Tibial nerve (tissue), 4 donors: Measurements from ENCODE around the gene NUP214. TPM values are rescaled to one million over a fixed set of nuclear protein-coding genes. Genes with fewer than 3 reads are reported as not detected.
"Not testable (repeated sequence)": the region's sequence is repeated elsewhere in the genome, so short reads cannot be mapped to it uniquely, and the experiment has no call there.

Source experiments
- DNase-seq, 2 donors: peaks; one replicate each; pipeline ENCODE4 v3.0.0-alpha.2; 2019; ENCODE audit warnings: low spot score in 2 of 2
- H3K27ac ChIP-seq, 4 donors: fragments of 200-600 bp; sonication (generic) in 3 of 4; one replicate each; pipeline ENCODE4 v1.5.1; 2017 to 2019; ENCODE audit warnings: mild to moderate bottlenecking in 1 of 4
- H3K27me3 ChIP-seq, 2 donors: fragments of 200-600 bp; sonication (generic) in 1 of 2; one replicate each; pipeline versions ENCODE4 v1.5.1 to v1.6.0; 2017 to 2019
- H3K36me3 ChIP-seq, 3 donors: fragments of 200-600 bp; sonication (generic); one replicate each; pipeline ENCODE4 v1.5.1; 2018 to 2019
- H3K4me1 ChIP-seq, 4 donors: fragments of 200-600 bp; sonication (generic) in 3 of 4; one replicate each; pipeline ENCODE4 v1.5.1; 2017 to 2019
- H3K4me3 ChIP-seq, 4 donors: fragments of 200-600 bp; sonication (generic) in 3 of 4; one replicate each; pipeline ENCODE4 v1.5.1; 2017 to 2019; ENCODE audit warnings: mild to moderate bottlenecking in 1 of 4, moderate library complexity in 1 of 4
- H3K9me3 ChIP-seq, 4 donors: fragments of 200-600 bp; sonication (generic) in 3 of 4; one replicate each; pipeline ENCODE4 v1.5.1; 2017 to 2019
- CTCF ChIP-seq, 5 experiments: fragments of 200-600 bp in 3 of 5; fragments of 450-650 bp in 2 of 5; sonication (generic) in 3 of 5; IDR thresholded peaks; one replicate each; pipeline ENCODE4 v1.5.1; 2016 to 2019; ENCODE audit warnings: antibody characterized with exemption in 5 of 5, mild to moderate bottlenecking in 3 of 5, moderate library complexity in 2 of 5
- EP300 ChIP-seq, 2 donors: sonication (generic); formaldehyde crosslinking; IDR thresholded peaks; one replicate each; pipeline ENCODE4 v1.6.1; 2017; ENCODE audit warnings: antibody characterized with exemption in 2 of 2, mild to moderate bottlenecking in 1 of 2
- POLR2A ChIP-seq, 2 donors: fragments of 450-650 bp; IDR thresholded peaks; one replicate each; pipeline ENCODE4 v1.6.1; 2017; ENCODE audit warnings: antibody characterized with exemption in 2 of 2, mild to moderate bottlenecking in 2 of 2, moderate library complexity in 2 of 2
- WGBS, 2 donors: methylation state at CpG; one replicate each; pipeline ENCODE4 v1.1.5; 2018; 5-methylcytosine and 5-hydroxymethylcytosine counted together
- total RNA-seq, 4 donors: library from RNA; depleted of rRNA; stranded (reverse); fragments of >200 nt; gene quantifications; one replicate each; pipeline ENCODE4 v1.1.0, GENCODE V29; 2016

The NUP214 gene
- total RNA-seq, 4 donors from 2014 or later = 39.8 to 94.2 (median 70.2) TPM

DNA sequence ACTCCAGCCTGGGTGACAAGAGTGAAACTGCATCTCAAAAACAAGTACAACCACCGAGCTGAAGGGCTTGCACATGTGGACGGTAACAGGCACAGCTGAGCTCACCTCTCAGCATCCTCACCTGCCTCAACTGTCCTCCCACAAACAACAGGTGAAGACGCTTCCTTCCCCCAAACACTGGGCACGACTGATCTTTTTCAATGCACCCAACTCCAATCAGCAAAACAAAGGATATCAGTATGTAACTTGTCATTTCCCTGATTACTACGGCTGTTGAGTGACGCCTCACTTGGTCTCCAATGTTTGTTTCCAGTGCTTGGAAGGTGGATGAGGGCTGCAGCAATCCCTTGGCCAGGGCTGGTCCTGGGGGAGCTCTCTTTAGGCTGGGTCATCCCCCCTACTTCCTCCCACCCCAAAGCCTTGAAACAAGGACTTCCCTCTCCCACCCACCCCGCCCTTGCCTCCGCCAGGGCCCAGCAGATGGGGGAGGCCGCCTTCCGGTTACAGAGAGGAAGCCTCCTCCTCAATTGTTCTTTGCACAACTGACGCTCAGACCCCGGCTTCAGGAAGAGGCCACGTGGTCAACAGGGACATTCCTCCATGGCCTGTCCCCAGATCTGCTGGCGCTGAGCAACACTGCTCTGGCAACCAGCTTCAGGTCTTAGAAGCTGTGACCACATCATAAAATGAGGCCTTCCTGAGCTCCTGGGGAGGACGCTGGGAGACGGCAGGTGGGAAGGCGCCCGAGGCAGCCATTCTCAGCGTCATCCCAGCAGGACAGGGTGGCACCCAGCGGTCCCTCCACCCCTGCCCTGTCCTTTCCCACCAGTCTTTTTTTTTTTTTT is 145.0 kb downstream of the NUP214 start:
- H3K4me1 ChIP-seq = peaks cover 0 to 49% (median 12%) of the 10 kb centered on the region in 4 donors
- H3K9me3 ChIP-seq = no peaks in the 10 kb centered on the region
- H3K4me3 ChIP-seq = peak overlapping the region in 1 of 4 donors; percentile 19
- DNase-seq = peak; percentile 38 to 53
- peak overlapping the region in 3 of 4 donors; percentile 66 to 85 (median 82) for H3K27ac ChIP-seq
- peaks cover 0 to 4% of the 10 kb centered on the region in 2 donors for H3K27me3 ChIP-seq
- no peaks in the 10 kb centered on the region for H3K36me3 ChIP-seq
- WGBS, 2 donors = 62 to 64% methylated on average over 14 to 16 of the region's 20 CpGs
- TF ChIP-seq EP300 (IDR thresholded peaks at IDR 0.05) (no peak), POLR2A (IDR thresholded peaks at IDR 0.05) (peak in 1 of 2 donors; percentile 26), CTCF (IDR thresholded peaks at IDR 0.05) (no peak)

DNA sequence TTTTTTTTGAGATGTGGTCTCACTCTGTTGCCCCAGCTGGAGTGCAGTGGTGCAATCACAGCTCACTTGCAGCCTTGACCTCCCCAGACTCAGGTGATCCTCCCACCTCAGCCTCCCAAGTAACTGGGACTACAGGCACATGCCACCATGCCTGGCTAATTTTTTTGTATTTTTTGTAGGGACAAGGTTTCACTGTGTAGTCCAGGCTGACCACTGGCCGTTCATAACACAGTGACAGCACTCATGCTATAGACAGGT is 145.6 kb downstream of the NUP214 start:
- not testable (repeated sequence) for H3K36me3 ChIP-seq, DNase-seq, H3K9me3 ChIP-seq, H3K27me3 ChIP-seq
- Histone ChIP-seq H3K27ac (peak overlapping the region; percentile 36 to 85 (median 74)), H3K4me1 (peaks cover 0 to 43% (median 11%) of the 10 kb centered on the region in 4 donors), H3K4me3 (peak overlapping the region in 1 of 4 donors; percentile 5)
- 88 to 93% methylated on average over 1 of the region's 1 CpG for WGBS, 2 donors

DNA sequence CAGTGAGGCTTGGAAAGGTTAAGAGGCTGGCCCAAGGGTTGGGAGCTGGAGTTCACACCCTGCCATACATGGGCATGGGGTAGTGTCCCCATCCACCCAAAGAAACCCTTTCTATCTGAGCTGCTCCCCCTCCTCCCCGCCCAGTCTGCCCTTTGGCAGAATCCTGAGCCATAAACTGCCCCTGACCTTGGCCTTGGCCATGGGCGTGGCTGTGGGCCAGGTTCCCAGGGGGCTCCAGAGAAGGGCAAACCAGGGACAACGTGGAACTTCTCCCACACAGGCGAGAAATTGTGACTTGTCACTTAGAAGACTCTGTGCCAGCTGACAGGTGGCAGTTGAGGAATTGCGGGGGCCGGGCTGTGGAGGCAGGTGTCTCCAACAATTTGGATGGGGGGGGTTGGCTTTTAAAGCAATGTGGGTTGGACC is 146.1 kb downstream of the NUP214 start:
- Histone ChIP-seq H3K9me3 (no peaks in the 10 kb centered on the region), H3K36me3 (no peaks in the 10 kb centered on the region), H3K27me3 (peaks cover 0 to 15% of the 10 kb centered on the region in 2 donors), H3K4me3 (no peak overlapping the region), H3K27ac (peak overlapping the region; percentile 36 to 85 (median 74)), H3K4me1 (peaks cover 0 to 43% (median 10%) of the 10 kb centered on the region in 4 donors)
- 69 to 86% methylated on average over 5 to 6 of the region's 6 CpGs for WGBS, 2 donors
- DNase-seq = no peak
- no peak for TF ChIP-seq EP300 (IDR thresholded peaks at IDR 0.05)
- no peak for TF ChIP-seq POLR2A (IDR thresholded peaks at IDR 0.05)
- TF ChIP-seq CTCF (IDR thresholded peaks at IDR 0.05) = no peak

DNA sequence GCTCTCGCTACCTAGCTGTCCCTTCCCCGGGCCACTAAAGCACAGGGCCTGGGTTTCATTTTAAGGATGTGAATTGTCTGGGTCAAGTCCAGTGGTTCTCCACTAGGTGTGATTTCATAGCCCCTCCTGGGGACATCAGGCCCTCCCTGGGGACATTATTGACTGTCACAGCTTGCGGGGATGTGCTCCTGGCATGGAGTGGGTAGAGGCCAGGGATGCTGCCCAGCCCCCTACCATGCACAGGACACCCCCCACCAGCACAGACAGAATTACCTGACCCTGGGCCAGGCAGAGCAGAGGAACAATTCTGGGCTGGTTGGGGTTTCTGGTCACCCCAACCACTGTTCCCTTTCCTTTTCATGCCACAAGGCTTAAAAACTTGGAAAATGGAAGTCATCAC is 146.8 kb downstream of the NUP214 start:
- Histone ChIP-seq H3K36me3 (no peaks in the 10 kb centered on the region), H3K27ac (peak overlapping the region in 3 of 4 donors; percentile 82 to 85 (median 84)), H3K9me3 (no peaks in the 10 kb centered on the region), H3K4me3 (no peak overlapping the region), H3K27me3 (peaks cover 0 to 15% of the 10 kb centered on the region in 2 donors), H3K4me1 (peaks cover 0 to 45% (median 10%) of the 10 kb centered on the region in 4 donors)
- 80 to 90% methylated on average over 3 of the region's 3 CpGs for WGBS, 2 donors
- TF ChIP-seq CTCF (IDR thresholded peaks at IDR 0.05) = no peak
- no peak for TF ChIP-seq POLR2A (IDR thresholded peaks at IDR 0.05)
- TF ChIP-seq EP300 (IDR thresholded peaks at IDR 0.05) = no peak
- DNase-seq = no peak

- Histone ChIP-seq H3K27ac (peak overlapping the region; percentile 30 to 85 (median 83)), H3K4me1 (peaks cover 0 to 50% (median 10%) of the 10 kb centered on the region in 4 donors), H3K27me3 (peaks cover 0 to 15% of the 10 kb centered on the region in 2 donors), H3K9me3 (no peaks in the 10 kb centered on the region), H3K36me3 (no peaks in the 10 kb centered on the region), H3K4me3 (peak overlapping the region in 3 of 4 donors; percentile 42 to 88 (median 70))
- 68 to 71% methylated on average over 22 of the region's 22 CpGs for WGBS, 2 donors
- no peak for DNase-seq
- no peak for TF ChIP-seq POLR2A (IDR thresholded peaks at IDR 0.05)
- no peak for TF ChIP-seq CTCF (IDR thresholded peaks at IDR 0.05)
- TF ChIP-seq EP300 (IDR thresholded peaks at IDR 0.05) = no peak
Observed at GRCh38 chr9:131273146-131273855, 147.9 kb downstream of the NUP214 start.
